GM18519 (cell line): ENCODE measurements around the gene KLHL15.
"Not testable (repeated sequence)": the region's sequence is repeated elsewhere in the genome, so short reads cannot be mapped to it uniquely, and the experiment has no call there.

Experiments used
- ATAC-seq: cut with Tn5 transposase; IDR thresholded peaks from one replicate; pipeline ENCODE4 v1.9.1; 2021; ENCODE audit warnings: mild to moderate bottlenecking, moderate library complexity; ENCODE audit not compliant: unreplicated experiment, low FRiP score

The KLHL15 gene, protein sequence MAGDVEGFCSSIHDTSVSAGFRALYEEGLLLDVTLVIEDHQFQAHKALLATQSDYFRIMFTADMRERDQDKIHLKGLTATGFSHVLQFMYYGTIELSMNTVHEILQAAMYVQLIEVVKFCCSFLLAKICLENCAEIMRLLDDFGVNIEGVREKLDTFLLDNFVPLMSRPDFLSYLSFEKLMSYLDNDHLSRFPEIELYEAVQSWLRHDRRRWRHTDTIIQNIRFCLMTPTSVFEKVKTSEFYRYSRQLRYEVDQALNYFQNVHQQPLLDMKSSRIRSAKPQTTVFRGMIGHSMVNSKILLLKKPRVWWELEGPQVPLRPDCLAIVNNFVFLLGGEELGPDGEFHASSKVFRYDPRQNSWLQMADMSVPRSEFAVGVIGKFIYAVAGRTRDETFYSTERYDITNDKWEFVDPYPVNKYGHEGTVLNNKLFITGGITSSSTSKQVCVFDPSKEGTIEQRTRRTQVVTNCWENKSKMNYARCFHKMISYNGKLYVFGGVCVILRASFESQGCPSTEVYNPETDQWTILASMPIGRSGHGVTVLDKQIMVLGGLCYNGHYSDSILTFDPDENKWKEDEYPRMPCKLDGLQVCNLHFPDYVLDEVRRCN

DNA sequence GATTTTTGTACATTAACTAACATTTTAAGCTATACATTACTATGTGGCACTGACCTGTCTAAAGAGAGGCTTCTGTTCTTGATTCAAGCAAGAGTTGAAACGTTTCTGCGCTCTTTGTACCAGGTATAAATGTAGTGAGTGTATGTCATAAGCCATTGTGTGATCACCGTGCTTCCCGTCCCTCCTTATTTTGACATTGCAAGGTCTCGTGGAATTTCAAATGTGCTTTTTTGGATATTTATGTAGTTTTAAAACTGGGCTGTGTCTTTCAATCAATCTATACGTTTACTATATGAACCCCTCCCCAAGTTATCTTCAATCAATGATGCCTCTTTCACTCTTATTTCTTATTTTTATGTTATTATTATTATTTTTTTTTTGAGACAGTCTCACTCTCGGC, at the start of gene KLHL15:
Gene KLHL15 (minus strand): TSS at position 101 of the 400 bp plus-strand sequence. CDS start 20,493 bp downstream, outside the sequence.
- ATAC-seq = no peak

DNA sequence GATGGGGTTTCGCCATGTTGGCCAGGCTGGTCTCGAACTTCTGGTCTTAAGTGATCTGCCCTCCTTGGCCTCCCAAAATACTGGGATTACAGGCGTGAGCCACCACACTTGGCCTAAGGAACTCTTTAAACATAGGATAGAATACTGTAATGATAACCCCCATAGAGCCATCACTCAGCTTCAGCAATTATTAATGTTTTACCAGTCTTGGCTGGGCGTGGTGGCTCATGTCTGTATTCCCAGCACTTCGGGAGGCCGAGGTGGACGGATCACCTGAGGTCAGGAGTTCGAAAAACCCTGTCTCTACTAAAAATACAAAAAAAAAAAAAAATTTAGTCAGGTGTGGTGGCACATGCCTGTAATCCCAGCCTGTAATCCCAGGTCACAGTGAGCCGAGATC, 42.9 kb upstream of the KLHL15 start:
- no peak for ATAC-seq

DNA sequence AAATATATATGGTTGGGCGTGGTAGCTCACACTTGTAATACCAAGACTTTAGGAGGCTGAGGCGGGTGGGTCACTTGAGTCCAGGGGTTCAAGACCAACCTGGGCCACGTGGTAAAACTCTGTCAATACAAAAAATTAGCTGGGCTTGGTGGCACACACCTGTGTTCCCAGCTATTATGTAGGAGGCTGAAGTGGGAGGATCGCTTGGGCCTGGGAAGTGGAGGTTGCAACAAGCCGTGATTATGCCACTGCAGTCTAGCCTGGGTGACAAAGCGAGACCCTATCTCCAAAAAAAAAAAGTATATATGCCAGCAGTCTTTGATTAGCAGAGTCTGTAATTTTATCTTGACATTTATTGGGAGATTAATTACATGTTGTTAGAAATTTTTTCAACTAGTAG, 36.5 kb upstream of the KLHL15 start:
- ATAC-seq = no peak

DNA sequence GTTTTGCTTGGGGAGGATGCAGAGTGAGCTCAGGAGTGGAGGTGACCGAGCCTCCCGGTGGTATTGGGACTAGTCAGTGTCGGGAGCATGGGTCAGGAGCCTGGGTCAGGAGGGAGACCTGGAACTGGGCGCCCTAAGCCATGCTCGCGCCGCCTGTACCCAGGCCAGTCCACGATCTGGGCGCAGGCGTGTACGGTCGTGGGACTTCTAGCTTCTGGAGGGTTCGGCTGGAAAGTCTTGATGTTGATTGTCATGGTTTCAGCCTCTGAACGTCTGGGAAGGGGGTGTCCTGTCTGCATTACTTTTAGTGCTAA, 28.0 kb upstream of the KLHL15 start:
- no peak for ATAC-seq

DNA sequence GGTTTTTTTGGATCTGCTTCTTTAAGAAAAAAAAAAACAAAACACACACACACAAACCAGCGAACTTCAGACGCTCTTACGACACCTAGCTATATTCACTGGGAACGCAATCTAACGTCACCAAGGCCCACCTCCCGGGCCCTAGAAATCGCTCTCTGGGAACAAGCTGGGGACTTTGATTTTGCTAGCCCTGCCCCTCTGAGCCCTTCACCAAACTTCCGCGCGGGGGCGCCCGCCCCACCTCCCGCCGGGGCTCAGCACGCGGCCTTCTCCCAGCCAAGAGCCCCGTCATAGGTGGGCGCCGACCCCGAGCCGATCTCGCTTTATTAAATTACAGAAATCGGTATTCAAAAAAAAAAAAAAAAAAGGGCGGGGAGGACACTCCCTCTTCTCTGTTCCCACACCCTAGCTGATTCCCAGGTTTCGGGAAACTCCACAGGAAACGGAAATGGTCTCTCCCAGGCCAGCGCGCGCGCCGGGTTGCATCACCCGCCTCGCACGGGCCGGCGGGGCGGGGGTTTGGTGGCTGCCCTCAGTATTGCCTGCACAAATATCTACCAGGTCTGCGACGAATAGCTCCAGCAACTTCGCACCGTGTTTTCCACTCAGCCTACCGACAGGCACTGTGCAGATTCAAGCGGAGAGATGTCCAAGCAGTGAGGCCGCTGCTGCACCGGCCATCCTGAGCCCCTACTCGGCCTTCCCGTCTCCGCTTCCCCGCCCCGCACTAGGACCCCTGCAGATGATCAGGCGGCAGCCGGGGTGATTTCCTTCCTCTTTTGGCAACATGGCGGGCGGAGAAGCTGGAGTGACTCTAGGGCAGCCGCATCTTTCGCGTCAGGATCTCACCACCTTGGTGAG, 27.4 kb upstream of the KLHL15 start, which contains the start of gene EIF2S3:
Gene EIF2S3 (plus strand): TSS at position 775 of the 861 bp plus-strand sequence. CDS start 13 bp downstream, at position 788.
- peak; percentile 80 for ATAC-seq

DNA sequence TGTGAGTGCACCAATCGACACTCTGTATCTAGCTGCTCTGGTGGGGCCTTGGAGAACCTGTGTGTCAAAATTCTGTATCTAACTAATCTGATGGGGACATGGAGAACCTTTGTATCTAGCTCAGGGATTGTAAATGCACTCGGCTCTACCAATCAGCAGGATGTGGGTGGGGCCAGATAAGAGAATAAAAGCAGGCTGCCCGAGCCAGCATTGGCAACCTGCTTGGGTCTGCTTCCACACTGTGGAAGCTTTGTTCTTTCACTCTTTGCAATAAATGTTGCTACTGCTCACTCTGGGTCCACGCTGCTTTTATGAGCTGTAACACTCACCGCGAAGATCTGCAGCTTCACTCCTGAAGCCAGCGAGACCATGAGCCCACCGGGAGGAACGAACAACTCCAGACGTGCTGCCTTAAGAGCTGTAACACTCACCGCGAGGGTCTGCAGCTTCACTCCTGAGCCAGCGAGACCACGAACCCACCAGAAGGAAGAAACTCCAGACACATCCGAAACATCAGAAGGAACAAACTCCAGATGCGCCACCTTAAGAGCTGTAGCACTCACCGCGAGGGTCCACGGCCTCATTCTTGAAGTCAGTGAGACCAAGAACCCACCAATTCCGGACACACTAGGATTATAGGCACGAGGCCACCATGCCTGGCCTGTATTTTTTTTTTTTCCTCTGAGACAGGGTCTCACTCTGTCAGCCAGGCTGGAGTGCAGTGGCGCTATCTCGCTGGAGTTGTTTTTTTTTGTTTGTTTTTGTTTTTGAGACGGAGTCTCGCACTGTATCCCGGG, 23.7 kb upstream of the KLHL15 start:
- ATAC-seq = not testable (repeated sequence)

DNA sequence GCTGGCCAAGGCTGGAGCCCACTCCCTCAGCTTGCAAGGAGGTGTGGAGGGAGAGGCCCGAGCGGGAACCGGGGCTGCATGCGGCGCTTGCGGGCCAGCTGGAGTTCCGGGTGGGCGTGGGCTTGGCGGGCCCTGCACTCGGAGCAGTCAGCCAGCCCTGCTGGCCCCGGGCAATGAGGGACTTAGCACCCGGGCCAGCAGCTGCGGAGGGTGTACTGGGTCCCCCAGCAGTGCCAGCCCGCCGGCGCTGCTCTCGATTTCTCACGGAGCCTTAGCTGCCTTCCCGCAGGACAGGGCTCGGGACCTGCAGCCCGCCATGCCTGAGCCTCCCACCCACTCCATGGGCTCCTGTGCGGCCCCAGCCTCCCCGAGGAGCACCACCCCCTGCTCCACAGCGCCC, 22.7 kb upstream of the KLHL15 start:
- not testable (repeated sequence) for ATAC-seq

DNA sequence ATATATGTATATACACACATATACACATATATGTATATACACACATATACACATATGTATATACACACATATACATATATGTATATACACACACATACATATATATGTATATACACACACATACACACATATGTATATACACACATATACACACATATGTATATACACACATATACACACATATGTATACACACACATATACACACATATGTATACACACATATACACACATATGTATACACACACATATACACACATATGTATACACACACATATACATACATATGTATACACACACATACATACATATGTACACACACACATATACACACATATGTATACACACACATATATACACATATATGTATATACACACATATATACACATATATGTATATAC, 19.1 kb upstream of the KLHL15 start:
- ATAC-seq = not testable (repeated sequence)

DNA sequence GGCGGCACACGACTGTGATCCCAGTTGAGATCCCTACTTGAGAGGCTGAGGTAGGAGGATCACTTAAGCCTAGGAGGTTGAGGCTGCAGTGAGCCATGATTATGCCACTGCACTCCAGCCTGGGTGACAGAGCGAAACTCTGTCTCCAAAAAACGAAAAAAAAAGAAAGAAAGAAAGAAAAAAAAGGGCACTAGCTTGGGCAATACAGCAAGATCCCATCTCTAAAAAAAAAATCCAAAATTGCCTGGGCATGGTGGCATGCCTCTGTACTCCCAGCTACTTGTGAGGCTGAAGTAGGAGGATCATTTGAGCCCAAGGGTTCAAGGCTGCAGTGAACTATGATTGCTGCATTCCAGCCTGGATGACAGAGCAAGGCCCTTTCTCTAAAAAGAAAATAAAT, 10.7 kb upstream of the KLHL15 start:
- ATAC-seq = no peak

DNA sequence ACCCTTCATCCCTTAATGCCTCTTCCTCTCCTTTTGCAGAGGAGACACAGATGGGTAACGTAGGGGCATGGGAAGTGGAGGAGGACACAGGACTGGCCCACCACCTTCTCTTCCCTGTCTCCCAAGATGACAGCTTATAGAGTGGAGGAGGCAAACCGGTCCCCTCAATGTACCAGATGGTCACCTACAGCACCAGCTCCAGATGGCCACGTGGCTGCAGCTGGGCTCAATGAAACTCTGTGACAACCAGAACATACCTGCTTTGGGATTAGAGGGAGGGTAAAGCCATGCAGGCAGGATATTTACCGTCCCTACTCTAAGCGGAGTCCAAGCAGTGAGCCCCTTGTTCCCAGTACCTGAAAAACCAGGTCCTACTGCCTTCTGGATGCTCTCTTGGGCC, 7.5 kb upstream of the KLHL15 start:
- ATAC-seq = no peak

DNA sequence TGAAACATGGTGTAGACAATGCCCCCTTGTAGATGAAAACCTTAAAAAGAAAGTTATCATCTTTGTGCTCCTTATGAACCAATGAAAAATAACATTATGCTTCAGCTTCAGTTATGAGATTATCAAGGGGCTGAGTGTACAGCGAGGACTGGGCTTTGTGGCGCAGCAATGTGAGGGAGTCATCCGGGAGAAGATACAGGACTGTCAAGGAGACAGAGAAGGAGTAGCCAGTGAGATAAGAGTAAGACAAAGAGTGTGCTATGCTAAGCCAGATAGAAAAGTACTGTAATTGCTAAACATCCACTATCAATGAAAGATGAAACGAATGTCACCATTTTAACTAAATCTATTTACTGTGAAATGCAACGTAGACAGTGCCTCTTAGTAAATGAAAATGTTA, 3.6 kb upstream of the KLHL15 start:
- no peak for ATAC-seq

DNA sequence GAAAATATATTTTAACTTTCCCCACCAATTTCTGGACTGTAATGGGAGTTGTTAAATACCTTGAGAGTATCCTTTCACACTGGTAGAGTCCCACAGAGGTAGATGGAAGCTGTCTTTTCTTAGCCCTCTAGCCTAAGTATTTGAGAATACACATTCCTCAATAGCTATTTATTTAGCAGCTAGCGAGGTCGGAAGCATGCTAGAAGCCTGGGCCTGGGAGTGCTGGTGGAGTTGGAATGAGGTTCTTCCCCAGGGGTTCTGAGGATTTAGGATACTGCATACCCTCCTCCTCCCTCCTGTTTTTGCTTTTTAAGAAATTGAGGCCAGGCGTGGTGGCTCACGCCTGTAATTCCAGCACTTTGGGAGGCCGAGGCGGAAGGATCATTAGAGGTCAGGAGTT, 999 bp upstream of the KLHL15 start:
- no peak for ATAC-seq

DNA sequence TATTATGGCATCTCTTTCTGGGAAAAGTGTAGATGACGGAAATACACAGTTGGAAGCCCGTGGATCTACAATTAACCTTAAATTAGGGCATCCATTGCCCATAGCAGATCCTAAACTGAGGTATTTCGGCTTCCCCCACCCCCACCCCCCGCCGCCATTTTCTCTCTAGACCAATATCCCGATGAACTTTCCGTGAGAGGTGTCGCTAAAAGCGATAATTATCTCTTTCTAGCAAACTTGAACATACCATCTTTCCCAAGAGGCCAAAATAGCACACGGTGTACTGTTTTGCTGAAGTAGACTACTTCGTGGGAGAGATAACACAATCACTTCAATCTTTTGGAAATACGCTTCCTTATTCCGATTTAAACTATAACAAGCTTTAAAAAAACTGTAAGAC, 554 bp downstream of the KLHL15 start:
- no peak for ATAC-seq

DNA sequence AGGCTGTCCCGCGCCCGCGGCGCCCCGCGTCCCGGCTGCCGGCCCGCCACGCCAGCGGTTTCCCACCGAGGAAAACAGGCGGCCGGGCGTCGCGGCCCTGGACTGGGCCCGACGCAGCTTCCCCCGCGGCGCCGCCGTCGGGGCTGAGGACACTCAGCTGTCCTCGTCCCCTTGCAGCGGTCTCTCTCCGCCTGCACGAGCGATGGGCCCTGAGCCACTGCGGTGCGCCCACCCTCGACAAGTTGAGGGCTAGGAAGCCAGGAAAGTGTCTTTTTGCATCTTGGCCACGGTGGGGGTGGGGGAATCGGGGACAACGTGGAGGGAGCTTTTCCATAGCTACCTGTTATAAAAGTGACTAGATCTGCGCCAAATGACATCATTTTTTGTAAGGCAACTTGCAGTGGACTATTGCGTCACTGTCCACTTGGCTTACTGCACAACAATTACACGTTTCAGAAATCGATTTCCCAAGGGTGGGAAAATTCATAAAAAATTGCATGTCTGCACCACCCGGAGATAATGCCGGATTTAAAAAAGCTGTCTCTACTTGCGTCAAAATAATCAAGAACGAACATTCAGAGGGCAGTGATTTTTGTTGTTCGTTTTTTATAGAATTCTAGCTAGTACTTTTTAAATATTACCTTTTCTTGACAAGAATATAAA, 1.1 kb downstream of the KLHL15 start:
- peak; percentile 13 for ATAC-seq

DNA sequence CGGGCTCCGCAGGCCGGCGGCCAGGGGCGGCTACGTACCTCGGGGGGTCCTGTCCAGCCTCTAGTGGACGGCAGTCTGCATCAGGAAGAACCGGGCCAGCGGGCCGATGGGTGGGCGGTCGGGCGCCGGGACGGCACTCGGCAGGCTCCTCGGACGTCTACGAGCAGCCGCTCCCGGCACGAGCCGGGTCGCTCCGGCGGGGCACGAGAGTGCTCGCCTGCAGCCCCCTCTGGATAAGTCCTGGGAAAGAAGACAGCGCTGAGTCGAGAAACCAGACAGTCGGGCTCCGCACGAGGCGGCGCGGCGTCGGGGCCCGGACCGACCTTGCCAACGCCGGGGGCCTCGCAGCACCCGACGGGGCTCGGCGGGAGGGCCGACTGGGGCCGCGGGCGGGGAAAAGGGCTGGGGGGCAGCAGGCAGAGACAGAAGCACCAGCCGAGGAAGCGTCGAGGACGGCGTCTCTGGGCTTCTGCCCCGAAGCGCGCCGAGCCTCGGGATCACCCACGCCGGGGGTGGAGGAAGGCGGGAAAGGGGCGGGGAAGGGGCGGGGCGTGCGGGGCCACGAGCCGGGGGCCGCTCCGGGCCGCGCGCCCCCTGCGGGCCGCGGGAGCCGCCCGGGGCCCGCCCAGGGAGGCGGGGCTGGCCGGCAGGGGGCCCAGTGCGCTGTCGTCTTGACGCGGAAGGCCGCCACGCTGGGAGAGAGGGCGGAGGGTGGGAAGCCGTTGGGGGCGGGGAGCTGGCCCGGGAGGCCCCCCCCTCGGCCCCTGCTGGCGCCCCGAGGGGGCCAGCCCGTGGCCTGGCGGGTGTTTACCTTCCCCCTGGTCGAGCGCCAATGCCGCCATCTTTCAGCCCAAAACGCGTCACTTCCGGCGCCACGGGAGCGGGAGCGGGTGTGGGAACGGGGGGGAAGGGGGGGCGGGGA, 1.9 kb downstream of the KLHL15 start:
- ATAC-seq = peak; percentile 89

DNA sequence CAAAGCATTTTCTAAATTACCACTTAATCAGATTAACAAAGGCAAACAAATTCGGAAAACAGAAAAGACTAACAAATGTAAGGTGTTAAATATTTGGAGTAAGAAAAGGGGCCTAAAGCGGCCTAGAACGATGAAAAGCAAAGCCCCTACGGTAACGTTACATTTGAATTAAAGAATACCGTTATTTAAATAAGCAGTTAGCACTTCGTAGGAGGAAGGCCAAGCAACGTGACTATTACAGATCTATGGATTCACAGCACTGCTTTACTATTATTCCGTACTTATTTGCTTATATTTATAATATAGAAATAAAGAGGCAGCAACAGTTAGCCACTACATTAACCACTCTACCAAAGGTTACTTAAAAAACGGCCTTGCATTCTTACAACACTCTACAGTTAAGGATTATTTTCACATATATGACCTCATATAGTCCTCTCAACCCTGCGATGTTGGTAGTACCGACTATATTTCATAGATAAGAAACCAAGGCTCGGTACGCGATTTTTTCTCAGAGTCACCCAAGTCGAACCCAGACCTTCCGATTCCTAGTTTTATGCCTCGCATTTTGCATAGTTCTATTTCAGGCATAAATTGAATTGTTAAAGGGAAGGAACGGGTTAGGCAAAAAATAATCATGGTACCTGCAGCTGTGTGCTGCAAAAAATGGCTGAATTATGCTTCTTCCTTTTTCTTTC, 2.9 kb downstream of the KLHL15 start:
- no peak for ATAC-seq

DNA sequence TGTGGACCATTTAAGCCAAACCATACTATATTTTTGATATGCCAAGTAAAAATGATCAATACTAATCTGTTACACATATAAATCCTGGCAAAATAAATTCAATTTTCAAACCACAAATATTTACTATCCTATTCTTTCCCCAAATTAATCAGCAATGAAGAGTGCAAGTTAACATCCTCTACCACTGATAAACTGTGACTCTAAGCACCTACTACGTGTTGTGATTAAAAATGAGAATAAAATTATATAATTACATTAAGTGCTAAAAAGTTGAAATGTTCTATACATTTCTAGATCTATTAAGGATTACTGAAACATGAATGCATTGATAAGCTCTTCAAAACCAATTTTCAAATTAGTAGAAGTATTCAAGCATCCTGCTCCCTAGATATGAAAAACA, 3.4 kb downstream of the KLHL15 start:
- no peak for ATAC-seq

DNA sequence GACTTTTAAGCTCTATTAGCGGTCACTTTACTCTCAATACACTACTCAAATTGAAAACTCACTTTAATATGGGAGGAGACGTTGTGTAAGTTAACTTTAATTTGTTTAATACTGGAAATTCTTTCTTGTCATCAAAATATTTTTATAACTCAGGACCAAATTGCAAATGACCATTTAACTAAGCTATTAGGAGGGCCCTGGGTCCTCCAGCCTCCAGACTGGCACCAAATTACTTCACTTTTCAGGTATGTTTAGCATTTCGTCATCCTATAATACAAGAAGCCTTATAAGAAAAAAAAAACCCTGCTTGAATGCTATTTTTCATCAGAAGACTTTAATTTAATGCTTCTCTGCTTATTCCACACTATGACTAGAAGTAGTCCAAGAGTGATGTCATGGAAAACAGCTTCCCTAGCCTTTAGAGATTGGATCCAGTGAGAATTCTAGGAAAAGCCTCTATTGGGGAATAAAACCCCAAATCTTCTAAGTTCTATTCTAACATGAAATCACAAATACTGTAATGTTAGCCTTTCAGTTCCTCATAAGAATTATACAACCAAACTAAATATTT, 6.6 kb downstream of the KLHL15 start:
- ATAC-seq = no peak
